DMS53 treated with DMSO at 0.1 percent for 48 hours (cell line): Measurements from ENCODE around the gene HLA-C.
"Not testable (repeated sequence)": the region's sequence is repeated elsewhere in the genome, so short reads cannot be mapped to it uniquely, and the experiment has no call there.

Experiments
- DNase-seq: peaks from one replicate; lab custom pipeline; 2025; ENCODE audit not compliant: unreplicated experiment; lab: John Stamatoyannopoulos, UW

The HLA-C gene

GRCh38 chr6:31270788-31271640, 878 bp downstream of the HLA-C start:
- peak; percentile 37 for DNase-seq

GRCh38 chr6:31268836-31269235, 3.1 kb downstream of the HLA-C start:
- DNase-seq = no peak

- no peak for DNase-seq
Observed at GRCh38 chr6:31268369-31268765, 3.5 kb downstream of the HLA-C start.

- no peak for DNase-seq
Observed at GRCh38 chr6:31267651-31268368, 4.1 kb downstream of the HLA-C start.

- DNase-seq = no peak
Observed at GRCh38 chr6:31266567-31267360, 5.1 kb downstream of the HLA-C start.

- DNase-seq = no peak
Observed at GRCh38 chr6:31265926-31266325, 6.0 kb downstream of the HLA-C start.

GRCh38 chr6:31263346-31263933, 8.5 kb downstream of the HLA-C start:
- not testable (repeated sequence) for DNase-seq

GRCh38 chr6:31259995-31260394, 11.9 kb downstream of the HLA-C start:
- DNase-seq = not testable (repeated sequence)

- DNase-seq = no peak
Observed at GRCh38 chr6:31252625-31253024, 19.3 kb downstream of the HLA-C start.

GRCh38 chr6:31251261-31251660, 20.6 kb downstream of the HLA-C start:
- DNase-seq = no peak

- DNase-seq = no peak
Observed at GRCh38 chr6:31249184-31249583, 22.7 kb downstream of the HLA-C start.

GRCh38 chr6:31247813-31248212, 24.1 kb downstream of the HLA-C start:
- DNase-seq = no peak

- peak; percentile 83 for DNase-seq
Observed at GRCh38 chr6:31246051-31246521, 25.8 kb downstream of the HLA-C start.

GRCh38 chr6:31243508-31243907, 28.4 kb downstream of the HLA-C start:
- no peak for DNase-seq

GRCh38 chr6:31239854-31240253, 32.0 kb downstream of the HLA-C start:
- peak; percentile 23 for DNase-seq

- DNase-seq = not testable (repeated sequence)
Observed at GRCh38 chr6:31234101-31234500, 37.8 kb downstream of the HLA-C start.

- no peak for DNase-seq
Observed at GRCh38 chr6:31228476-31228875, 43.4 kb downstream of the HLA-C start.

- DNase-seq = no peak
Observed at GRCh38 chr6:31227143-31227542, 44.7 kb downstream of the HLA-C start.

- DNase-seq = no peak
Observed at GRCh38 chr6:31225735-31226134, 46.2 kb downstream of the HLA-C start.

GRCh38 chr6:31222496-31222895, 49.4 kb downstream of the HLA-C start:
- no peak for DNase-seq
